AML-193 (cell line): Measurements from ENCODE around the gene IP6K3.

Experiments
- DNase-seq, 2 experiments: peaks; one replicate each; lab custom pipeline; 2025; lab: John Stamatoyannopoulos, UW

The IP6K3 gene

GRCh38 chr6:33689148-33689494, 57.6 kb downstream of the IP6K3 start:
- no peak for DNase-seq

- DNase-seq, result no peak
These were observed 58.1 kb downstream of the IP6K3 start for GRCh38 chr6:33688451-33689147.

GRCh38 chr6:33688006-33688405, 58.7 kb downstream of the IP6K3 start:
- no peak for DNase-seq

- DNase-seq, result no peak
These were observed 59.4 kb downstream of the IP6K3 start for GRCh38 chr6:33686981-33687975.

GRCh38 chr6:33686225-33686924, 60.3 kb downstream of the IP6K3 start:
- DNase-seq, result no peak

GRCh38 chr6:33685411-33686224, 61.1 kb downstream of the IP6K3 start:
- no peak for DNase-seq

- no peak for DNase-seq
These were observed 61.7 kb downstream of the IP6K3 start for GRCh38 chr6:33684983-33685382.

GRCh38 chr6:33684428-33684896, 62.2 kb downstream of the IP6K3 start:
- DNase-seq, result no peak

- DNase-seq, result no peak
These were observed 62.9 kb downstream of the IP6K3 start for GRCh38 chr6:33683576-33684427.

- no peak for DNase-seq
These were observed 63.6 kb downstream of the IP6K3 start for GRCh38 chr6:33683051-33683571.

- DNase-seq, result no peak
These were observed 64.4 kb downstream of the IP6K3 start for GRCh38 chr6:33682341-33682740.

- DNase-seq, result no peak
These were observed 66.9 kb downstream of the IP6K3 start for GRCh38 chr6:33679761-33680160.

GRCh38 chr6:33678932-33679490, 67.7 kb downstream of the IP6K3 start:
- no peak for DNase-seq

- no peak for DNase-seq
These were observed 68.3 kb downstream of the IP6K3 start for GRCh38 chr6:33678233-33678931.

GRCh38 chr6:33677689-33678088, 69.0 kb downstream of the IP6K3 start:
- no peak for DNase-seq

GRCh38 chr6:33677143-33677660, 69.5 kb downstream of the IP6K3 start:
- DNase-seq, result no peak

- DNase-seq, result no peak
These were observed 70.1 kb downstream of the IP6K3 start for GRCh38 chr6:33676416-33677142.

- DNase-seq, result no peak
These were observed 70.7 kb downstream of the IP6K3 start for GRCh38 chr6:33675968-33676367.
